ENCODE results near the gene DDX59. TPM values are rescaled to one million over a fixed set of nuclear protein-coding genes. Genes with fewer than 3 reads are reported as not detected.

Gene DDX59
- total RNA-seq, 4 donors from 2014 or later = 8.6 to 17.5 (median 14.6) TPM

DNA sequence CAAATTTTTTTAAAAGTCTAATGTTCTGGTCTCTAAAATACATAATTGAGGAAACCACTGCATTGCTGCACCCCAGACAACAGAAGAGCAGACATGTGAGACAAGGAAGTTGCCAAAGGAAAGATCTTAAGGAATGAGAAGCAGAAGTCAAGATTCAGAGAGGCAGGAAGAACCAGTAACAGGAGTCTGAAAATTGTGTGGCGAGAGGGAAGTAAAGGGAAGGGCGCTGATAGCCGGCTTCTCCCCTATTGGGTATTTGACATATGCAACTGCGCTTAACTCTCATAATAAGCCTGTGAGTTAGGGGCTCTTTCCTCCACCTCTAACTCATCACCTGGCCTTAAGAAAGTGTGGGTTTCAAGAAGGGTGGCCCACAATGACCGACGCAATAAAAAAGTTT lies 27.2 kb downstream of the DDX59 start:
- intact Hi-C loops (cut with DNase I; ENCODE audit: low total_unique reads) = no loop called here
- no peak overlapping the region for H3K27ac ChIP-seq
- in situ Hi-C loops (cut with MboI; ENCODE audit: low pct_ligation_motif_present in 1 of 4, low pct_unique_long_range_greater_than_20kb in 1 of 4, low sequenced_read_pairs in 3 of 4) = no loop called here
- WGBS, 2 donors (ENCODE audit: low coverage in 1 of 2) = 60 to 93% methylated on average over 6 of the region's 6 CpGs
- no peaks in the 10 kb centered on the region for H3K4me1 ChIP-seq
- no peak for TF ChIP-seq POLR2AphosphoS5 (IDR thresholded peaks at IDR 0.05)
- TF ChIP-seq, protein P1, sequence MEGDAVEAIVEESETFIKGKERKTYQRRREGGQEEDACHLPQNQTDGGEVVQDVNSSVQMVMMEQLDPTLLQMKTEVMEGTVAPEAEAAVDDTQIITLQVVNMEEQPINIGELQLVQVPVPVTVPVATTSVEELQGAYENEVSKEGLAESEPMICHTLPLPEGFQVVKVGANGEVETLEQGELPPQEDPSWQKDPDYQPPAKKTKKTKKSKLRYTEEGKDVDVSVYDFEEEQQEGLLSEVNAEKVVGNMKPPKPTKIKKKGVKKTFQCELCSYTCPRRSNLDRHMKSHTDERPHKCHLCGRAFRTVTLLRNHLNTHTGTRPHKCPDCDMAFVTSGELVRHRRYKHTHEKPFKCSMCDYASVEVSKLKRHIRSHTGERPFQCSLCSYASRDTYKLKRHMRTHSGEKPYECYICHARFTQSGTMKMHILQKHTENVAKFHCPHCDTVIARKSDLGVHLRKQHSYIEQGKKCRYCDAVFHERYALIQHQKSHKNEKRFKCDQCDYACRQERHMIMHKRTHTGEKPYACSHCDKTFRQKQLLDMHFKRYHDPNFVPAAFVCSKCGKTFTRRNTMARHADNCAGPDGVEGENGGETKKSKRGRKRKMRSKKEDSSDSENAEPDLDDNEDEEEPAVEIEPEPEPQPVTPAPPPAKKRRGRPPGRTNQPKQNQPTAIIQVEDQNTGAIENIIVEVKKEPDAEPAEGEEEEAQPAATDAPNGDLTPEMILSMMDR (IDR thresholded peaks at IDR 0.05) = no peak
- TF ChIP-seq POLR2A (IDR thresholded peaks at IDR 0.05) = no peak
- TF ChIP-seq EP300 (IDR thresholded peaks at IDR 0.05; ENCODE audit: low read depth) = no peak
- no peak overlapping the region for H3K4me3 ChIP-seq
- H3K9me3 ChIP-seq = no peaks in the 10 kb centered on the region
- H3K36me3 ChIP-seq = peaks cover 0 to 19% (median 0%) of the 10 kb centered on the region in 4 donors
- no peak for DNase-seq
- H3K27me3 ChIP-seq = no peaks in the 10 kb centered on the region

DNA sequence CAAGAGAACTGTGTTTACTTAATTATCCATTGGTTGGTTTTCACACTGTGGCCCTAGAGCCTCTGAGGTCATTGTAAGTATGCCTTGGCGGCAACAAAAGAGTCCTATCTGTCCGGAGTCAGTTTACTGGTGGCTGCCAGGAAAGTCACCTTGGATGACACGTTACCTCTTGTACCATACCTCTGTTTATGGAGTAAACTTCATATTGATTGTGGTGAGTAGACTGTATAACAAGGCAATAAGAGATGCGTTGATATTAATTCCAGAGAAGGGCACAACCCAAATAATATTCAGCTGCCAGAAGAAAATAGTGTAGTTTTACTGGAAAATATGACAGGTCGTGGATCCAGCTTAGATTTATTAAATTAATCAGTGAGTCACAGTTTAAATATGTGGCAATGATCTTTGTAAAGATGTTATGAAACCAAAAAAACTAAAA lies 28.7 kb downstream of the DDX59 start:
- Histone ChIP-seq H3K4me1 (no peaks in the 10 kb centered on the region), H3K27ac (no peak overlapping the region), H3K36me3 (peaks cover 0 to 4% (median 0%) of the 10 kb centered on the region in 4 donors), H3K9me3 (no peaks in the 10 kb centered on the region), H3K4me3 (no peak overlapping the region), H3K27me3 (no peaks in the 10 kb centered on the region)
- no peak for DNase-seq
- 93% methylated on average over 5 of the region's 5 CpGs for WGBS, 2 donors (ENCODE audit: low coverage in 1 of 2)
- intact Hi-C loops (cut with DNase I; ENCODE audit: low total_unique reads) (no loop called here), in situ Hi-C loops (cut with MboI; ENCODE audit: low pct_ligation_motif_present in 1 of 4, low pct_unique_long_range_greater_than_20kb in 1 of 4, low sequenced_read_pairs in 3 of 4) (no loop called here)
- TF ChIP-seq EP300 (IDR thresholded peaks at IDR 0.05; ENCODE audit: low read depth) = no peak
- no peak for TF ChIP-seq POLR2A (IDR thresholded peaks at IDR 0.05)
- TF ChIP-seq, protein P1 (IDR thresholded peaks at IDR 0.05) = no peak
- TF ChIP-seq POLR2AphosphoS5 (IDR thresholded peaks at IDR 0.05) = no peak

DNA sequence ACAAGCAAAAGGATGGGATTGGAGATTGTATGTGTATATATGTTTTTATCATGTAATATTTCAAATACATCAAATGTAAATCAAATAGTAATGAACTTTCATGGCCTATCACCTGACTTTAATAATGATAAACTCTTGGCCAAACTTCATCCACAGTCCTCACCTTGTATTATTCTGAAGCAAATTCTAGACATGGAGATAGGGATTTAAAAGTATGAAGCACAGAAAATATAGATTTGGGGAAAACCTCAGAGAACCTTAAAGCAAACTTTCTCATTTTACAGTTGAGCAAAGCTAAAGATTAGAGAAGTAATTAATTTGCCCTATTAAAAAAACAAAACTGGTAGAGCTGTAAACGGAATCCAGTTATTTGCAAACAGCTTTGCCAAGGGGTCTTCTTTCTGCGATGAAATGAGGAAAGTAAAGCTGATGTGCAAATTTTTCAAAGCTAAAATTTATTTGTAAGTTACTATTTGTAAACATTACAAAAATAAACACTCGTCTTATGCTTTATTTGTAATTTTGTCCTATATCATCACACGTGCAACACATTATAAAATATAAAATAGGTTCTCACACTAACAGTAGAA lies 29.2 kb downstream of the DDX59 start:
- Histone ChIP-seq H3K4me1 (no peaks in the 10 kb centered on the region), H3K36me3 (peaks cover 0 to 3% (median 0%) of the 10 kb centered on the region in 4 donors), H3K27me3 (no peaks in the 10 kb centered on the region), H3K27ac (peak overlapping the region in 1 of 4 donors; percentile 10), H3K4me3 (no peak overlapping the region), H3K9me3 (no peaks in the 10 kb centered on the region)
- DNase-seq = no peak
- intact Hi-C loops (cut with DNase I; ENCODE audit: low total_unique reads) (no loop called here), in situ Hi-C loops (cut with MboI; ENCODE audit: low pct_ligation_motif_present in 1 of 4, low pct_unique_long_range_greater_than_20kb in 1 of 4, low sequenced_read_pairs in 3 of 4) (no loop called here)
- WGBS, 2 donors (ENCODE audit: low coverage in 1 of 2) = 91 to 92% methylated on average over 4 of the region's 4 CpGs
- no peak for TF ChIP-seq POLR2AphosphoS5 (IDR thresholded peaks at IDR 0.05)
- no peak for TF ChIP-seq POLR2A (IDR thresholded peaks at IDR 0.05)
- TF ChIP-seq EP300 (IDR thresholded peaks at IDR 0.05; ENCODE audit: low read depth) = no peak

DNA sequence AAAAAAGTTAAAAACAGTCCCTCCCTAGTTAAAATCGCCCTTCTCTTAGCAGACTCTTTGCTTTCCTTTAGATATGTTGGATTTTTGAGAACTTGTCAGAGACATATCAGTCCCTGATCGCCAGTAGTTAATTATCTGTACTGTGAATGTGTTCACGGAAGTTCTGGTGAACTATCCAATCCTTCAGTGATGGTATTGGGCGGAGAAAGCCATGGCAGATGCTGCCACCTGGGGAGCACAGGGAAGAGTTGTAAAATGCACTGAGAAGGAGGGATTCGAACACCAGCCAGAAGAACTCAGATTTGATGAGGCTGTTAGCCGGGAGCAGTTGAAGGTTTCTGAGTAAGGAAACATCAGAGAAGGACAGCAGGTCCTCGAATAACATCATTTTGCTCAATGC lies 31.6 kb downstream of the DDX59 start:
- no peak for DNase-seq

More for the DNA sequence above, 31.6 kb downstream of the DDX59 start:
- H3K27ac ChIP-seq = no peak overlapping the region
- H3K4me1 ChIP-seq = no peaks in the 10 kb centered on the region
- H3K4me3 ChIP-seq = no peak overlapping the region
- no peaks in the 10 kb centered on the region for H3K27me3 ChIP-seq
- WGBS, 2 donors (ENCODE audit: low coverage in 1 of 2) = 83 to 95% methylated on average over 2 to 7 of the region's 7 CpGs
- H3K9me3 ChIP-seq = no peaks in the 10 kb centered on the region
- intact Hi-C loops (cut with DNase I; ENCODE audit: low total_unique reads) (no loop called here), in situ Hi-C loops (cut with MboI; ENCODE audit: low pct_ligation_motif_present in 1 of 4, low pct_unique_long_range_greater_than_20kb in 1 of 4, low sequenced_read_pairs in 3 of 4) (loop anchor here in 1 of 4 donors (10.0 kb wide), 1 partner anchor 167 kb away; no protein-coding TSS in a partner anchor)
- no peaks in the 10 kb centered on the region for H3K36me3 ChIP-seq
- TF ChIP-seq POLR2AphosphoS5 (IDR thresholded peaks at IDR 0.05) = no peak
- TF ChIP-seq EP300 (IDR thresholded peaks at IDR 0.05; ENCODE audit: low read depth) = no peak
- TF ChIP-seq, protein P1 (IDR thresholded peaks at IDR 0.05) = no peak
- TF ChIP-seq POLR2A (IDR thresholded peaks at IDR 0.05) = no peak

All from transverse colon (tissue), 4 donors.